ENCODE data around the gene POMT2.

DNA sequence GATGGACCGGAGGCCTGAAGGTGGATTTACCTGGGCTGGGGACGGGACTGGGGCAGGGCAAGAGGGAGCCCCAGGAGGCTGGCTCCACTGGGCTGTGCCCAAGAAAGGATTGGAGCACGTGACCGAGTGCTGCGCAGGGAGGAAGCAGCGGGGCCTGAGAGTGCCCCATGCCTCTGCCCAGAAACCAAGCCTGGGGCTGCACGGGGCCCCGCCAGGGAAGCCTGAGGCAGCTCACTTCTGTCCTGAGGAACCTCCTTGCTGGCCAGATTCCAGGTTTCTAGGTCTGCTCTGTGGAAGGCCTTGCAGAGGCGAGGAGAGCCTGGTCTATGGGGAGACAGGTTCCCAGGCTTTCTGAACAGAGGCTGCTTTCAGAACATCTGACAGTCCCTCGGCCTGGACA, 60.1 kb downstream of the POMT2 start:
- TF ChIP-seq, protein P1, sequence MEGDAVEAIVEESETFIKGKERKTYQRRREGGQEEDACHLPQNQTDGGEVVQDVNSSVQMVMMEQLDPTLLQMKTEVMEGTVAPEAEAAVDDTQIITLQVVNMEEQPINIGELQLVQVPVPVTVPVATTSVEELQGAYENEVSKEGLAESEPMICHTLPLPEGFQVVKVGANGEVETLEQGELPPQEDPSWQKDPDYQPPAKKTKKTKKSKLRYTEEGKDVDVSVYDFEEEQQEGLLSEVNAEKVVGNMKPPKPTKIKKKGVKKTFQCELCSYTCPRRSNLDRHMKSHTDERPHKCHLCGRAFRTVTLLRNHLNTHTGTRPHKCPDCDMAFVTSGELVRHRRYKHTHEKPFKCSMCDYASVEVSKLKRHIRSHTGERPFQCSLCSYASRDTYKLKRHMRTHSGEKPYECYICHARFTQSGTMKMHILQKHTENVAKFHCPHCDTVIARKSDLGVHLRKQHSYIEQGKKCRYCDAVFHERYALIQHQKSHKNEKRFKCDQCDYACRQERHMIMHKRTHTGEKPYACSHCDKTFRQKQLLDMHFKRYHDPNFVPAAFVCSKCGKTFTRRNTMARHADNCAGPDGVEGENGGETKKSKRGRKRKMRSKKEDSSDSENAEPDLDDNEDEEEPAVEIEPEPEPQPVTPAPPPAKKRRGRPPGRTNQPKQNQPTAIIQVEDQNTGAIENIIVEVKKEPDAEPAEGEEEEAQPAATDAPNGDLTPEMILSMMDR (conservative IDR thresholded peaks at IDR 0.05): no peak
- TF ChIP-seq ZFX (IDR thresholded peaks at IDR 0.05): no peak
